HG03095 (cell line): ENCODE measurements around the gene HNRNPDL.
"Not testable (repeated sequence)": the region's sequence is repeated elsewhere in the genome, so short reads cannot be mapped to it uniquely, and the experiment has no call there.

Experiments
- ATAC-seq: cut with Tn5 transposase; IDR thresholded peaks from one replicate; pipeline ENCODE4 v1.9.1; 2021; ENCODE audit warnings: moderate library complexity; ENCODE audit not compliant: unreplicated experiment

The HNRNPDL gene

GRCh38 chr4:82390061-82390460 is 40.2 kb downstream of the HNRNPDL start:
- not testable (repeated sequence) for ATAC-seq

- ATAC-seq, result no peak
Observed at GRCh38 chr4:82388405-82388804, 41.9 kb downstream of the HNRNPDL start.

DNA sequence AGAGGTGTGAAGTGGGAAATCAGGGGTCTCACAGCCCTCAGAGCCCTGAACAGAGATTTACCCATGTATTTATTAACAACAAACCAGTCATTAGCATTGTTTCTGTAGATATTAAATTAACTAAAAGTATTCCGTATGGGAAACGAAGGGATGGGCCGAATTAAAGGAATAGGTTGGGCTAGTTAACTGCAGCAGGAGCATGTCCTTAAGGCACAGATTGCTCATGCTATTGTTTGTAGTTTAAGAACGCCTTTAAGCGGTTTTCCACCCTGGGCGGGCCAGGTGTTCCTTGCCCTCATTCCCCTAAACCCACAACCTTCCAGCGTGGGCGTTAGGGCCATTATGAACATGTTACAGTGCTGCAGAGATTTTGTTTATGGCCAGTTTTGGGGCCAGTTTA is 44.0 kb downstream of the HNRNPDL start:
- ATAC-seq, result not testable (repeated sequence)

GRCh38 chr4:82382751-82383150 is 47.5 kb downstream of the HNRNPDL start:
- no peak for ATAC-seq

GRCh38 chr4:82381661-82382296 is 48.5 kb downstream of the HNRNPDL start:
- no peak for ATAC-seq

GRCh38 chr4:82381235-82381634 is 49.0 kb downstream of the HNRNPDL start:
- ATAC-seq, result no peak

- ATAC-seq, result no peak
Observed at GRCh38 chr4:82380831-82381230, 49.4 kb downstream of the HNRNPDL start.

GRCh38 chr4:82380344-82380743 is 49.9 kb downstream of the HNRNPDL start:
- ATAC-seq, result no peak

DNA sequence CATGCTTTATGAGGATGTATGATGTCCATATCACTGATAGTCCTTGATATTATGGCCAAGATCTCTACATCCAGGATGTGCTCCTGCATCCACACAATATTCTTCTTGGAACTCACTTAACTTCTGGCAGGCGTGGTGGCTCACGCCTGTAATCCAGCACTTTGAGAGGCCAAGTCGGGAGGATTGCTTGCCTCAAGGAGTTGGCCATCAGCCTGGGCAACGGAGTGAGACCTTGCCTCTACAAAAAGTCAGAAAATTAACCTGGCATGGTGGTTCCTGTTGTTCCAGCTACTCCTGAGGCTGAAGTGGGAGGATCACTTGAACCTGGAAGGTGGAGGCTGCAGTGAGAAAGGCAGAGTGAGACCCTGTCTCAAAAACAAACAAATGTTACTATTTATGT is 54.2 kb downstream of the HNRNPDL start:
- ATAC-seq, result no peak

- peak; percentile 93 for ATAC-seq
Observed at GRCh38 chr4:82373816-82374625, 56.2 kb downstream of the HNRNPDL start, which contains the start of gene HNRNPD. TSS of gene HNRNPD (minus strand) at chr4:82373991. CDS start at chr4:82373678, 313 bp downstream.

GRCh38 chr4:82373486-82373815 is 56.8 kb downstream of the HNRNPDL start:
- peak; percentile 14 for ATAC-seq
